Measurements from ENCODE around the gene PDPK1. TPM values are rescaled to one million over a fixed set of nuclear protein-coding genes. Genes with fewer than 3 reads are reported as not detected.
"Not testable (repeated sequence)": the region's sequence is repeated elsewhere in the genome, so short reads cannot be mapped to it uniquely, and the experiment has no call there.

The PDPK1 gene
- polyA plus RNA-seq, 1 experiment, result 25.0 TPM

DNA sequence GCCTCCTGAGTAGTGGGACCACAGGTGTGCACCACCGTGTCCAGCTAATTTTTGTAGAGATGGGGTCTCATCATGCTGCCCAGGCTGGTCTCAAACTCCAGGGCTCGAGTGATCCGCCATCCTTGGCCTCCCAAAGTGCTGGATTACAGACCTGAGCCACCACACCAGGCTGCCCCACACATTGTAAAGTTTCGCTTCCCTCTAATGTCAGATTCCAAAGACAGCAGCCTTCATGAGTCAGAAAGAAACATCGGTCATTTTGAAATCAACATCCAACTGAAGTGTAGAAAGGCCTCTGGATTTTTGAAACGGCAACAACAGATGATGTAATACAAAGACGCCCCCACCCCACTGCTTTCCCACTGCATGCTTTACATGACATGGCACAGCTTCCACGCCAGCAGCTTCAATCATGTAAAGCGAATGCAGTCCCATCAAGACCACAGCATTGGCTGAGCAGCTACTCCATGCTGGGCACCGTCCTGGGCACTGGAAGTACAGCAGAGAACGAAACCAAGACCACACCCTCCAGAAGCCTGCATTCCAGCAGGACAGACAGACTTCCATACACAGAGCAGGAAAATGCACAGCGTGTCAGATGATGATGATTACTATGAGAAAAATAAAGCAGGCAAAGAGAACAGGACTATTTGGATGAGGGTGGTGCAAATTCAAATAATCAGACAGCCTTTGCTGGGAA lies 107.1 kb downstream of the PDPK1 start:
- DNase-seq (ENCODE audit: low read depth); CTCF ChIA-PET; H3K27me3 ChIP-seq (ENCODE audit: control insufficient read depth, insufficient read depth, low read length); H3K4me3 ChIP-seq (ENCODE audit: low read depth, low read length); POLR2A ChIA-PET; H3K36me3 ChIP-seq (ENCODE audit: control insufficient read depth, insufficient read depth, low read length): not testable (repeated sequence)

GRCh38 chr16:2651268-2651871 lies 113.5 kb downstream of the PDPK1 start:
- H3K4me3 ChIP-seq (ENCODE audit: low read depth, low read length); CTCF ChIA-PET; H3K27me3 ChIP-seq (ENCODE audit: control insufficient read depth, insufficient read depth, low read length); DNase-seq (ENCODE audit: low read depth); H3K36me3 ChIP-seq (ENCODE audit: control insufficient read depth, insufficient read depth, low read length); POLR2A ChIA-PET: not testable (repeated sequence)

Small RNA genes lying within 50 kb of the gene (small RNA-seq; reads per million reads assigned to genes)
- gene AC093525.1 (ENCODE audit: insufficient read length, low read depth, low replicate concordance) (not detected), gene MIR3178 (ENCODE audit: insufficient read length, low read depth, low replicate concordance) (not detected)

Other genes with a start within 250 kb of the PDPK1 start
- gene ABCA3, start 197.3 kb upstream of the PDPK1 start, polyA plus RNA-seq (2011; rRNA removed), result 1.9 and 3.8 TPM in 2 replicates
- 4.5 and 7.1 TPM in 2 replicates for gene CCNF, start 108.6 kb upstream of the PDPK1 start, polyA plus RNA-seq (2011; rRNA removed)
- 2.2 and 3.7 TPM in 2 replicates for gene TEDC2, start 77.9 kb upstream of the PDPK1 start, polyA plus RNA-seq (2011; rRNA removed)
- 0.09 and 0.12 TPM in 2 replicates for gene NTN3, start 66.7 kb upstream of the PDPK1 start, polyA plus RNA-seq (2011; rRNA removed)
- gene TBC1D24, start 62.9 kb upstream of the PDPK1 start, polyA plus RNA-seq (2011; rRNA removed), result 6.0 and 9.2 TPM in 2 replicates
- gene ATP6V0C, start 24.1 kb upstream of the PDPK1 start, polyA plus RNA-seq (2011; rRNA removed), result 15.4 and 32.9 TPM in 2 replicates
- gene AMDHD2, start 17.6 kb upstream of the PDPK1 start, polyA plus RNA-seq (2011; rRNA removed), result 9.5 and 15.9 TPM in 2 replicates
- gene CEMP1, start 6.6 kb upstream of the PDPK1 start, polyA plus RNA-seq (2011; rRNA removed), result not detected in 2 replicates
- gene KCTD5, start 144.5 kb downstream of the PDPK1 start, polyA plus RNA-seq (2011; rRNA removed), result 25.4 and 34.5 TPM in 2 replicates
- gene PRSS27, start 182.2 kb downstream of the PDPK1 start, polyA plus RNA-seq (2011; rRNA removed), result 0.81 and 0.97 TPM in 2 replicates
- gene SRRM2, start 214.6 kb downstream of the PDPK1 start, polyA plus RNA-seq (2011; rRNA removed), result 72.6 and 105 TPM in 2 replicates
- 212 and 215 TPM in 2 replicates for gene ELOB, start 239.3 kb downstream of the PDPK1 start, polyA plus RNA-seq (2011; rRNA removed)
- not detected in 2 replicates for gene PRSS33, start 249.5 kb downstream of the PDPK1 start, polyA plus RNA-seq (2011; rRNA removed)